Neural crest cell (in vitro differentiated cells): Measurements from ENCODE around the gene HOXD13. TPM values are rescaled to one million over a fixed set of nuclear protein-coding genes. Genes with fewer than 3 reads are reported as not detected.
A peak's percentile ranks its signal among the peaks of the same experiment; 100 is the strongest.

Experiments
- DNase-seq: peaks from one replicate; pipeline ENCODE4 v3.0.0; 2021; ENCODE audit warnings: low read depth, mixed read lengths, low spot score
- H3K27ac Mint-ChIP-seq: one replicate; pipeline ENCODE4 v1.8.0; 2021; ENCODE audit warnings: mild to moderate bottlenecking, mixed read lengths; ENCODE audit not compliant: unreplicated experiment
- H3K27me3 Mint-ChIP-seq: 2 replicates; pipeline ENCODE4 v1.8.0; 2021; ENCODE audit warnings: low read depth, mild to moderate bottlenecking, mixed read lengths
- H3K36me3 Mint-ChIP-seq: 2 replicates; pipeline ENCODE4 v1.8.0; 2021; ENCODE audit warnings: low read depth, mild to moderate bottlenecking, mixed read lengths
- H3K4me1 Mint-ChIP-seq: 2 replicates; pipeline ENCODE4 v1.8.0; 2021; ENCODE audit warnings: mixed read lengths
- H3K4me3 Mint-ChIP-seq: one replicate; pipeline ENCODE4 v1.8.0; 2021; ENCODE audit warnings: mild to moderate bottlenecking, mixed read lengths
- H3K9me3 Mint-ChIP-seq: 2 replicates; pipeline ENCODE4 v1.8.0; 2021; ENCODE audit warnings: mixed read lengths
- total RNA-seq: library from RNA; stranded (reverse); gene quantifications from 2 replicates; pipeline ENCODE4 v1.2.1, GENCODE V29; 2021
- TF ChIP-seq, protein P1 (sequence below): fragments of 200-600 bp; sonication (generic); conservative IDR thresholded peaks from 2 replicates; pipeline ENCODE4 v1.5.0; 2021; ENCODE audit warnings: antibody characterized with exemption, mild to moderate bottlenecking

The HOXD13 gene
- total RNA-seq, 1 donor from 2014 or later, result not detected

DNA sequence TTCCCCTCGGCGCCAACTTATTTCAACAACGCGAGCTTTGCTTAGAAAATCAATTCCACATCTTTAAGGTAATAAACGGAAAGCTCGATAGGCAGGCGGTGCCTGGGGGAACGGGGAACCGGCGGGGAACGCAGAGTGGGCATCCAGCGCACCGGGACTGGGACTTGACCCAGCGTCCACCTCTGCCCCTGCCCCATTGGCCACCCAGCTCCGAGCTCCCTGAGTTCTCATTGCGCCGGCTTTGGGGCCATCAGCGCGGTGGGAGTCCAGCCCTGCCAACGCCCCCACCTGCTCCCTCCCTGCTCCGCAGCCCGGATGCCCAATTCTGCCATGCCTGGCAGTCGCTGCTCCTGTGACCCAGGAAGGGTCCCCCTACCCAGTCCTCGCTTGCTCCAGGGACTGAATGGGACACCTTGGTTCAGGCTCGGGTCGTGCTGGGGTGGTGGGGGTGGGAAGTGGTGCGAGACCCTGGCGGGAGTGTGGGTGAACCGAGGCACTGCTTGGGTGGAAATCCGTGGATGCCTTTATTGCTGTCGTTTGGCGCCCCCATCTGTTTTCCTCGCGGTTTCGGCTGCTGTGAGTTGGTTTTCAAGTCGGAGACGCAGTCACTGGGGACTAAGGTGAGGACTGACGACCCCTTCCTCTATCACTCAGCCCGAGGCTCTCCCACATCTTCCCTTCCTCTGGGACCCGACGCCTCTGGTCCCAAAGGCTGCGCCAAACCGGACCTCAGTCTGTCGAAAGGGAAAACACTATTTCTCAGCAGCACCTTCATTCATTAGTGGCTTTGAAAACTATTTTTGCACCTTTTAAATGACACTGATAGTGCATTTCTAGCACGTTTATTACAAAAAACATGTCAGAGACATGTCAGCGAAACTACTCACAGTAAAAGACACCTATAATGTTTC lies 6.4 kb upstream of the HOXD13 start:
- peaks cover 6% of the 10 kb centered on the region for H3K36me3 Mint-ChIP-seq
- no peaks in the 10 kb centered on the region for H3K9me3 Mint-ChIP-seq
- TF ChIP-seq, protein P1, sequence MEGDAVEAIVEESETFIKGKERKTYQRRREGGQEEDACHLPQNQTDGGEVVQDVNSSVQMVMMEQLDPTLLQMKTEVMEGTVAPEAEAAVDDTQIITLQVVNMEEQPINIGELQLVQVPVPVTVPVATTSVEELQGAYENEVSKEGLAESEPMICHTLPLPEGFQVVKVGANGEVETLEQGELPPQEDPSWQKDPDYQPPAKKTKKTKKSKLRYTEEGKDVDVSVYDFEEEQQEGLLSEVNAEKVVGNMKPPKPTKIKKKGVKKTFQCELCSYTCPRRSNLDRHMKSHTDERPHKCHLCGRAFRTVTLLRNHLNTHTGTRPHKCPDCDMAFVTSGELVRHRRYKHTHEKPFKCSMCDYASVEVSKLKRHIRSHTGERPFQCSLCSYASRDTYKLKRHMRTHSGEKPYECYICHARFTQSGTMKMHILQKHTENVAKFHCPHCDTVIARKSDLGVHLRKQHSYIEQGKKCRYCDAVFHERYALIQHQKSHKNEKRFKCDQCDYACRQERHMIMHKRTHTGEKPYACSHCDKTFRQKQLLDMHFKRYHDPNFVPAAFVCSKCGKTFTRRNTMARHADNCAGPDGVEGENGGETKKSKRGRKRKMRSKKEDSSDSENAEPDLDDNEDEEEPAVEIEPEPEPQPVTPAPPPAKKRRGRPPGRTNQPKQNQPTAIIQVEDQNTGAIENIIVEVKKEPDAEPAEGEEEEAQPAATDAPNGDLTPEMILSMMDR, result peak; percentile 63
- no peak for DNase-seq
- H3K4me1 Mint-ChIP-seq, result peaks cover 9% of the 10 kb centered on the region
- peak overlapping the region; percentile 54 for H3K4me3 Mint-ChIP-seq
- peaks cover 100% of the 10 kb centered on the region for H3K27me3 Mint-ChIP-seq
- H3K27ac Mint-ChIP-seq, result no peak overlapping the region

DNA sequence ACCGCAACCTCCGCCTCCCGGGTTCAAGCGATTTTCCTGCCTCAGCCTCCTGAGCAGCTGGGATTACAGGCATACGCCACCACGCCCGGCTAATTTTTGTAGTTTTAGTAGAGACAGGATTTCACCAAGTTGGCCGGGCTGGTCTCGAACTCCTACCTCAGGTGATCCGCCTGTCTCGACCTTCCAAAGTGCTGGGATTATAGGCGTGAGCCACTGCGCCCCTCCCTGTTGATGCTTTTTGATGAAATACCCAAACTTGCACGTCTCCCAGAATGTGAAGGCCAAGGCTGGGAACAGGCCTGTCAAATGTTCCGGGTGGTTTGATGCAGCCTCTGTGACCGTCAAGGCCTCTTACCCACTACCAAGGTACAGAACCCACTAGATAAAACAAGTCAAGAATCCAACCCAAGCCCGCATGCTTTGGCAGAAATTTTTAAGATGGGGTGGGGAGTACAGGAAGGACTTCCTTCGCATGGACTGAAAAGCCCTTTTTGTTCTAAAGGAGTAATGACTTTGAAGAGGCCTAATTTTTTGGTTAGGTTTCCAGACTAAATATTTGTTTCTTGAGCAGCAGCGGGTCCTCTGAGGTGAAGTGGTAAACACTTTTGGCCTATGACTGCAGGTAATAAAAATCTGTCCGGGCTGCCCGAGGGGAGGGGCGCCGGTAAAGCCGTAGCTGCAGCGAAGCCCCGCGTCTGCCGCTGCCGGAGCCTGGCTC lies 5.0 kb upstream of the HOXD13 start:
- TF ChIP-seq, protein P1, result no peak
- Mint-ChIP-seq H3K36me3 (peaks cover 5% of the 10 kb centered on the region), H3K27ac (no peak overlapping the region), H3K4me3 (peak overlapping the region; percentile 77), H3K27me3 (peaks cover 98% of the 10 kb centered on the region), H3K9me3 (no peaks in the 10 kb centered on the region), H3K4me1 (peaks cover 13% of the 10 kb centered on the region)
- DNase-seq, result no peak

DNA sequence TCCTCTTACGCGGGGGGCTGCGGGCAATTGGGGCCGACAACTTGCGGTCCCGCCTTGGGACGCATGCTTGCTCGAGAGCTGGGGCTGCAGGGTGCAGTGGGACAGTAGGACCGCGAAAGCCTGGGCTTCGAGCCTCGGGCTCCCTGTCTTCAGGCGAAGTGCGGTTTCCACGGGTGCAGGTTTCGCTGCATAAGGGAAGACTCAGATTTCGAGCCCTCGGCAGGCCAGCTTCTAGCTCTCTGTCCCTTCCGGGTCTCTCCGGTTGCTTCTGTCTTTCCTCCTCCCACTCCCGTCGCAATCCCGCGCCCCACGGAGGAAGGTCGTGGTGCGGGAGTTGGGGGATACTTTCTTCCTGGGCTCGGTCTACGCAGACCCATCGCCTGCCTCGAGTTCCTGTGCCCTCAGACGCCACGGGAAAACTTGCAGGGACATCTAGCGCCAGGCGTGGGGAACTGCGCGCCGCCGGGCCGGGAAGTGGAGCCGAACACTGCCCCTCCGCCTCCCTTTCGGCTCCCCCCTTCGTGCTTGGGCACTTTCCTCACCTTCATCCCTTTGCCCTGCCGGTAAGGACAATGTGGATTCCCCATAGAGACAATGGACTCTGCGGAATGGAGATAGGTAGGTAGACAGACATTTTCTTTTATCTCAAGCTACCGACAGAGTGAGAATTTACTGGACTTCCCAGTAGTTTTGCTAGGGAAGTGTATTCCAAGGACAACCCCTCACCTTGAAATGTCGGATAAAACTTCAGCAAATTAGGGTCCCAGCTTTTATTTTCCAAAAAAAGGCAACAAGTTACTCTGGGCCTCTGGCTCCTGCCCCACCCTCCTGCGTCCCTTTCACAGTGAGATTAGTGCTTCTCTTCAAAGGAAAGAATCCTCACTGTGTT lies 4.2 kb upstream of the HOXD13 start:
- peak; percentile 62 for DNase-seq
- no peak overlapping the region for H3K27ac Mint-ChIP-seq

DNA sequence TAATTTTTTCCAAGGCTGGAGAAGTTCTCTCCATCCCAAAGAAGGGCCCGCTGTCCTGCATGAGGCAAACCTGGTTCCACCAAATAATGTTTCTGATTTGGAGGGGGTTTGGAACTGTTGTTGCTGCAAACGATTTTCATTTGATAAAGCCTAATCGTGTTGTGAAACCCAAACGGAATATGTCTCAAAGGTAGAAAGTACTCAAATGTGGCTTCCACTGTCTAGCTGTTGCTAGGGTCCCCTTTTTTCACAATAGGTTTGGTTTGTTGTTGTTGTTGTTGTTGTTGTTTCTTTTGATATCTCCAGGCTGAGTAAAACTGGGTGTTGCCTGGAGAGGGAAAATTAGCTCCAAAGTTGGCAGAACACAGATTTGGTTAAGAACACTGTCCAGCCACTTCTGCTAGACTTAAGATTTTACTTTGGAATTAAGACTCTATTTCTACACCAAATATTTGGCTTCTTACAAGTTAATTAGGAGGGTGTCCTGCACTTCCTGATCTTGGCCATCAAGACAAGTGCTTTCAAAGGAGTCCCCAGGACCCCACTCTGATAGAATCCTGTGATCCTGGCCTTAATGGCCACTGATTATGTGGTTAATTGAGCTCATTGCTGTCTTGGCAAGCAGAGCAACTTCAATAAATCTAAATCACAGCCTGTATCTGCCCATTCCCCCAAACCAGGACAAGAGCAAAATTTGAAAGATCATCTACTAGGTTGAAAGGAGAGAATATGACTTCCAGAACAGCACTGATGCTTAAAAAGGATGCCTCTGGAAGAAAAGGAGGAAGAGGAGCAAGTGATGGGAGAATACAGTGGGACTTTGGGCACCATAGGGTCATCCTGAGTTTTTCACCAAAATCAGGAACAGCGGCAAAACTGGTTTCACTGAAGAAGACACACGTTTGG lies 3.3 kb upstream of the HOXD13 start:
- no peaks in the 10 kb centered on the region for H3K9me3 Mint-ChIP-seq
- no peak for DNase-seq
- H3K4me1 Mint-ChIP-seq, result peaks cover 16% of the 10 kb centered on the region
- H3K27ac Mint-ChIP-seq, result no peak overlapping the region
- H3K27me3 Mint-ChIP-seq, result peaks cover 96% of the 10 kb centered on the region
- TF ChIP-seq, protein P1, result no peak
- H3K4me3 Mint-ChIP-seq, result no peak overlapping the region
- H3K36me3 Mint-ChIP-seq, result peaks cover 2% of the 10 kb centered on the region

More for the DNA sequence above, 4.2 kb upstream of the HOXD13 start:
- TF ChIP-seq, protein P1, result peak; percentile 72
- H3K4me1 Mint-ChIP-seq, result peaks cover 14% of the 10 kb centered on the region
- peaks cover 96% of the 10 kb centered on the region for H3K27me3 Mint-ChIP-seq
- H3K4me3 Mint-ChIP-seq, result peak overlapping the region; percentile 77
- H3K36me3 Mint-ChIP-seq, result peaks cover 2% of the 10 kb centered on the region
- no peaks in the 10 kb centered on the region for H3K9me3 Mint-ChIP-seq
